Upper lobe of left lung (tissue), 6 donors: ENCODE measurements around the gene CTRL. TPM values are rescaled to one million over a fixed set of nuclear protein-coding genes. Genes with fewer than 3 reads are reported as not detected.

Experiments used
- ATAC-seq, 2 donors: fragments of 200-7000 bp; cut with Tn5 transposase; one replicate each; pipeline ENCODE4 v1.9.1; 2022; ENCODE audit warnings: mild to moderate bottlenecking in 2 of 2, moderate library complexity in 2 of 2; ENCODE audit not compliant: low FRiP score in 2 of 2
- DNase-seq, 2 donors: peaks; one replicate each; pipeline ENCODE4 v3.0.0-alpha.2; 2019 to 2020
- H3K27ac ChIP-seq, 4 donors: fragments of 200-600 bp; sonication (generic); one replicate each; pipeline ENCODE4 v1.5.1; 2016 to 2019
- H3K27me3 ChIP-seq, 4 donors: fragments of 200-600 bp; sonication (generic); one replicate each; pipeline ENCODE4 v1.5.1; 2017 to 2019
- H3K36me3 ChIP-seq, 4 donors: fragments of 200-600 bp; sonication (generic); one replicate each; pipeline ENCODE4 v1.5.1; 2016 to 2019
- H3K4me1 ChIP-seq, 4 donors: fragments of 200-600 bp; sonication (generic); one replicate each; pipeline ENCODE4 v1.5.1; 2018 to 2019
- H3K4me3 ChIP-seq, 4 donors: fragments of 200-600 bp; sonication (generic); one replicate each; pipeline ENCODE4 v1.5.1; 2017 to 2019; ENCODE audit warnings: mild to moderate bottlenecking in 2 of 4, moderate library complexity in 1 of 4
- H3K9me3 ChIP-seq, 4 donors: fragments of 200-600 bp; sonication (generic); one replicate each; pipeline ENCODE4 v1.5.1; 2018 to 2019
- CTCF ChIP-seq, 6 experiments: fragments of 450-650 bp in 4 of 6; fragments of 200-600 bp in 2 of 6; sonication (generic) in 2 of 6; IDR thresholded peaks; one replicate each; pipeline ENCODE4 v1.5.1; 2016 to 2019; ENCODE audit warnings: antibody characterized with exemption in 6 of 6
- EP300 ChIP-seq, 4 donors: sonication (generic); formaldehyde crosslinking; IDR thresholded peaks; one replicate each; pipeline ENCODE4 v1.5.1; 2017; ENCODE audit warnings: antibody characterized with exemption in 4 of 4, control low read depth in 2 of 4
- POLR2A ChIP-seq, 4 donors: fragments of 450-650 bp; IDR thresholded peaks; one replicate each; pipeline ENCODE4 v1.5.1; 2016 to 2017; ENCODE audit warnings: antibody characterized with exemption in 4 of 4, mild to moderate bottlenecking in 2 of 4
- POLR2AphosphoS5 ChIP-seq, 2 donors: sonication (generic); formaldehyde crosslinking; IDR thresholded peaks; one replicate each; pipeline ENCODE4 v1.5.1; 2017; ENCODE audit warnings: antibody characterized with exemption in 2 of 2
- WGBS, 2 donors: methylation state at CpG; one replicate each; pipeline ENCODE4 v1.1.5; 2017 to 2018; 5-methylcytosine and 5-hydroxymethylcytosine counted together
- total RNA-seq, 6 donors: library from RNA; depleted of rRNA in 4 of 6; stranded (reverse); fragments of >200 nt in 4 of 6; gene quantifications; one replicate each; pipeline versions ENCODE4 v1.1.0 to v1.2.1, GENCODE V29; 2016 to 2021
- donor health status: DM: no; HTN: no; CAD: no; lungs with moderate emphysema.
- donor health status: DM: no; HTN: yes; CAD: no; lungs with severe emphysema.

Gene CTRL
- total RNA-seq, 6 donors from 2014 or later, result 1.6 to 4.2 (median 2.4) TPM

DNA sequence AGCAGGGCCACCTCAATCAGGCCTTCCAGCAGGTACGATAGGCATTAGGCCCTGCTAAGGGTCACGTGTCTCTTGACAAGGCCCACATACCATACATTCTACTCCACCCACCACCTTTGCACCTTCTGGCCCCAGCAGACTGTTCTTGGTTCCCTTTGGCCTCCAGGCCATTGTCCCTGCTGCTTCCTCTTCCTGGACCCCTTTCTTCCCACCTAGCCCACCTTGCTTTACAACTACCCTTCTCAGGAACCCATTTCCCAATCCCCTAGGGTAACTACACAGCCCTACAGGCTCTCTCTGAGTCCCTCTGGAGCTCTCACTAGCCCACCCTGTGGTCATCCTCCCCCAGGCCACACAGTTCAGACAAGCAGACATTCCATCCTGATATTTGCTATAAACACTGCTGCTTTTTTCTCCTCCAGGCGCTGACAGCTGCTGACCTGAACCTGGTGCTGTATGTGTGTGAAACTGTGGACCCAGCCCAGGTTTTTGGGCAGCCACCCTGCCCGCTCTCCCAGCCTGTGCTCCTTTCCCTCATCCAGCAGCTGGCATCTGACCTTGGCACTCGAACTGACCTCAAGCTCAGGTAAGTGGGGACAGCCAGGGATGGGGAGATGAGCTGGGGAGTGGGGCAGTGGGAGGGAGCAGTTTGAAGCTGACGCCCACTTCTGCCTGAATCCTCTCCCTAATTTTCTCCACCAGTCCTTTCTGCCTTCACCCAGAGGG is 48.4 kb downstream of the CTRL start:
- ATAC-seq (no peak), DNase-seq (no peak)
- TF ChIP-seq CTCF (IDR thresholded peaks at IDR 0.05), result peak in 1 of 6 experiments; percentile 90
- TF ChIP-seq EP300 (IDR thresholded peaks at IDR 0.05), result no peak
- Histone ChIP-seq H3K4me3 (no peak overlapping the region), H3K4me1 (peaks cover 0 to 26% (median 8%) of the 10 kb centered on the region in 4 donors), H3K36me3 (peaks cover 42 to 78% (median 66%) of the 10 kb centered on the region in 4 donors), H3K27me3 (no peaks in the 10 kb centered on the region), H3K9me3 (no peaks in the 10 kb centered on the region), H3K27ac (peak overlapping the region in 1 of 4 donors; percentile 18)
- 81 to 87% methylated on average over 5 to 6 of the region's 6 CpGs for WGBS, 2 donors

- Histone ChIP-seq H3K4me3 (no peak overlapping the region), H3K27me3 (no peaks in the 10 kb centered on the region), H3K27ac (no peak overlapping the region), H3K4me1 (peaks cover 0 to 26% (median 8%) of the 10 kb centered on the region in 4 donors), H3K36me3 (peaks cover 49 to 85% (median 74%) of the 10 kb centered on the region in 4 donors), H3K9me3 (no peaks in the 10 kb centered on the region)
- ATAC-seq (no peak), DNase-seq (no peak)
- WGBS, 2 donors, result 73 to 86% methylated on average over 17 to 18 of the region's 18 CpGs
- TF ChIP-seq EP300 (IDR thresholded peaks at IDR 0.05) (no peak), POLR2AphosphoS5 (IDR thresholded peaks at IDR 0.05) (no peak), CTCF (IDR thresholded peaks at IDR 0.05) (no peak), POLR2A (IDR thresholded peaks at IDR 0.05) (no peak)
Measured at GRCh38 chr16:67882374-67883145, 49.1 kb downstream of the CTRL start.

DNA sequence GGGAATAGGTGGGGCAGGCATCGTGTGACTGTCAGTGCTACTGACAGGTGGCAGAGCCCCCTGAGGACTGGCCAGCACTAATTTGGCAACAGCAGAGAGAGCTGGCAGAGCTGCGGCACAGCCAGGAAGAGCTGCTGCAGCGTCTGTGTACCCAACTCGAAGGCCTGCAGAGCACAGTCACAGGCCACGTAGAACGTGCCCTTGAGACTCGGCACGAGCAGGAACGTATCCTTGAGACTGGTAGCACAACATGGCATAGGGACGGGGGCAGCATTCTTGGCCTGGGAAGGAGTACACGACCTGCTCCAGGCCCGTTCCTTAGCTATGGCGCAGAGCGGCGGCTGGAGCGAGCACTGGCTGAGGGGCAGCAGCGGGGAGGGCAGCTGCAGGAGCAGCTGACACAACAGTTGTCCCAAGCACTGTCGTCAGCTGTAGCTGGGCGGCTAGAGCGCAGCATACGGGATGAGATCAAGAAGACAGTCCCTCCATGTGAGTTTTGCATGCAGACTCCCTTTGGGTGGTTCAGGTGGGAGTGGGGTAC is 50.0 kb downstream of the CTRL start:
- DNase-seq (no peak), ATAC-seq (no peak)
- Histone ChIP-seq H3K4me3 (no peak overlapping the region), H3K36me3 (peaks cover 52 to 92% (median 82%) of the 10 kb centered on the region in 4 donors), H3K27ac (no peak overlapping the region), H3K9me3 (no peaks in the 10 kb centered on the region), H3K4me1 (peaks cover 0 to 24% (median 6%) of the 10 kb centered on the region in 4 donors), H3K27me3 (no peaks in the 10 kb centered on the region)
- WGBS, 2 donors, result 92 to 94% methylated on average over 12 to 21 of the region's 21 CpGs
- TF ChIP-seq CTCF (IDR thresholded peaks at IDR 0.05) (no peak), POLR2A (IDR thresholded peaks at IDR 0.05) (no peak), POLR2AphosphoS5 (IDR thresholded peaks at IDR 0.05) (no peak)

- TF ChIP-seq POLR2A (IDR thresholded peaks at IDR 0.05), result no peak
- TF ChIP-seq POLR2AphosphoS5 (IDR thresholded peaks at IDR 0.05), result no peak
- no peak for TF ChIP-seq EP300 (IDR thresholded peaks at IDR 0.05)
- TF ChIP-seq CTCF (IDR thresholded peaks at IDR 0.05), result no peak
- no peaks in the 10 kb centered on the region for H3K27me3 ChIP-seq
- DNase-seq (no peak), ATAC-seq (no peak)
- H3K36me3 ChIP-seq, result peaks cover 52 to 89% (median 84%) of the 10 kb centered on the region in 4 donors
- no peak overlapping the region for H3K4me3 ChIP-seq
- H3K27ac ChIP-seq, result no peak overlapping the region
- H3K4me1 ChIP-seq, result peaks cover 0 to 16% (median 6%) of the 10 kb centered on the region in 4 donors
- no peaks in the 10 kb centered on the region for H3K9me3 ChIP-seq
- WGBS, 2 donors, result 88 to 96% methylated on average over 6 to 10 of the region's 13 CpGs
Measured at GRCh38 chr16:67880584-67880983, 51.1 kb downstream of the CTRL start.
